Activated gamma-delta T cell (primary cell): Measurements from ENCODE around the gene FREM1.

Experiments used
- DNase-seq: peaks from one replicate; lab custom pipeline; 2025; lab: John Stamatoyannopoulos, UW

Gene FREM1

GRCh38 chr9:14761584-14761983, 148.6 kb downstream of the FREM1 start:
- no peak for DNase-seq

DNA sequence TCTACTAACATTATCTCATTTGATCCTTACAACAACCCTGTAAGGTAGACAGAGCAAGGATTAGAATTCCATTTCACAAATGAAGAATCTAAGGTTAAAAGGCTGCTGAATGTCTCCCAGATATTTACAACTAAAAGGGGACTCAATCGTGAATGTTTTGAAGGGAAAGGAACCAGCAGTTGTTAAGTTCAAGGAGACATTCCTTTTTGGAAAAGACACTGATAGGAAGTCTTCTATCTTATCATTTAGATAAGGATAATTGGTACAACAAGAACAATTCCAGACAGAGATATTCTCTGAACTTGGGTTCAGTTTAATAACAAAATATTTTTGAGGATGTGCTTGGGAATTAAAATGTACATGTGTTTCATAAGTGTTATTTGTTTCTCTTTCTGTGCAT, 150.2 kb downstream of the FREM1 start:
- no peak for DNase-seq

DNA sequence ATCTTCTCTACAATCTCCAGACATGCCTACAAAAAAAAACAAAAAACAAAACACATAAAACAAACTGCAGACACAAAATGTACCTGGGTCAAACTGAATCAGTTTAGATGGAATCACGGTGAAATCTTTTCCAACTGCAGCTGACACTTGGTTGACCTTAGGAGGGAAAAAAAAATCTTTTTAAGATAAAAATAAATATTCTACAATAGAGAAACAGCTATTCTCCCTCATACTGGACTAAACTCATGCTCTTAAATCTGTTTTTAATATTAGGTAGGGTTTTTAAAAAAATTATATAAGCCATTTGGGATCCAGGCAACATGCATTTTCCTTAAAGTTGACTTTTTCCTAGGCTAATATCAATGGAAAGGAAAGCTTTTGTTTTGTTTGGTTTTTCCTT, 153.9 kb downstream of the FREM1 start:
- no peak for DNase-seq

DNA sequence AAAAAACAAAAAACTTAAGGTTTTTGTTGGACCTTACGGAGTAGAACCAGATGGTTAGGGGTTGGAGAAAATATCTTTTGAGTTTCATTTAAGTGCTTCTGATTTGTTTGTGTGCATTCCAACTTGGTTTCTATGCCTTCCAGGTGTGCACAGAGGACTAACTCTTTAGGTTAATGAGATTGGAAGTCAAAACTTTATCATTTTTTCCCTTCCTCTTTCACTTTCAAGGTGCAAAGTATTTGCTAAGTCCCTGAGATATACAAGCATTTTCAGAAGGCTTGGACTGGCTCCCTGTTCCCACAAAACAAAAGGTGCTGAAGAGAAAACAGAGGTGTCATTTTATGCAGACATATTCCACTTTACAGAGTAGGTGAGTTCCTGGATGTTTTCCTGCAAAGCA, 157.4 kb downstream of the FREM1 start:
- no peak for DNase-seq

DNA sequence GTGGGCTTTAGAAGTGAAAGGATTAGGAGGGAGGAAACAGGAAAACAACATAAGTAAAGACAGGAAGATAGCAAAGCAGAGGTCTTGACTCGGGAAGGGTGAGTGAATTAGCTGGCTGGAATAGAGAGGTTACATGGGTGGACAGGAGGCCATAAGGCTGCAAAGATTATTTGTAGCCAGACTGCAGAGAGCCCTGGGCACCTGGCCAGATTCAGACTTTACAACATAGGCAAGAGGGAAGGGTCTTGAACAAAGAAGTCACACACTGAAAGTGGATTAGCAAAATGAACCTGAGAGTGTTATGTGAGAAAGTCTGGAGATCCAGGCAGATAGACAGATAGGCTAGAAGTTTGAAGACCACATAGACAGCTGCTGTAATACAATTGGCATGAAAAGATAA, 158.0 kb downstream of the FREM1 start:
- no peak for DNase-seq

DNA sequence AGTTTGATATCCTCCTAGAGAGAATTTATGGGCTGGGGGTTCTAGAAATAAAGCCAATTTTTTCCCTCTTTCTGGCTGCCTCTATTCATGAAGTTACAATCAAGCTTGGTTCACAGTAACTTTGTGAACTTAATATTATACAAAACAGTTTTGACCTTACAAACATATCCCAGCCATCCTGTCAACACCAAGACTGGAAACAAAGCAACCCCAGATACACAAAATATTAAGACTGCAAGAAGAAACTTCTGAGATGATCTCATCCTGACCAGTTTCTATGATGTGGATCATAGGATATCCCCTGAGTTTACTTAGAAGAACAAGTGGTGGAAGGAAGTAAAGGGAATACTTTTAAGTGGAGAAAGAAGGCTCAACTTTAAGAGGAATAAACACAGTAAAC, 159.4 kb downstream of the FREM1 start:
- DNase-seq, result no peak

- DNase-seq, result no peak
Observed at GRCh38 chr9:14749741-14750211, 160.5 kb downstream of the FREM1 start.

DNA sequence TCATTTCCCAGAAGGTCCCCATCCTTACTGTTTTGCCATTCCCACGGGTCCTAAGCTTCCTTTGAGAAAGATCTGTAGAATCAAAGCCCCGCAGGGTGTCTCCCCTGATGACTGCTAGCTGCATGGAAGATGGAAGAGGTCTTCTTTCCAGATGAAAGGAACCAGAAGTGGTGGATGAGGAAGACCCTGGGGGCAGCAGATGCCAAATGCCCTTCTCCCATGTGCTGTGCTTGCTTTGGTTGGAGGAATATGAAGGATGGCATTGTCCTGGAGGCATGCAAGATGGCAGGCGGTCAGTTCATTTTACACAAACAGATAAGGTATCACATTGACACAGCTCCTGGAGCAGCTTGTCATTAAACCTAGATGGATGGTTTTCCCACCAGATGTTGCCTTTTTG, 161.9 kb downstream of the FREM1 start:
- DNase-seq, result no peak

DNA sequence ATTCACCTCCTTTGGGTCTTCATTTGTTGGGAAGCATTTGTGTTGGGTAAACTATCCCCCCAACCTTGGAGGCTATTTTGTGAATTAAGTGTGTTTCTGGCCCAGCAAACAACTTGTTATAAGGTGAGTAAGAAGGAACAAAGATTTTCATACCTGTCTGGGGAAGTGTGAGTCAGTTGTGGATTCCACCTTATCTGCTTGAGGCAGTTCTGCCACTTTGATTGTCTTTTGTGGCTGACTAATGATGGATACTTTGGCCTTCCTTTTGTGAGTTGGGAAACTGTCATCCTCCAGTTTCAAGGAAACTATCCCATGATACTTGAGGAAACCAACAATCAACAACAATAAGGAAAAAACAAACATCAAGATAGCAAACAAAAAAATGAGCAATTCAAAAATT, 163.1 kb downstream of the FREM1 start:
- no peak for DNase-seq

GRCh38 chr9:14746626-14747025, 163.6 kb downstream of the FREM1 start:
- DNase-seq, result no peak

GRCh38 chr9:14744768-14745167, 165.5 kb downstream of the FREM1 start:
- DNase-seq, result no peak

DNA sequence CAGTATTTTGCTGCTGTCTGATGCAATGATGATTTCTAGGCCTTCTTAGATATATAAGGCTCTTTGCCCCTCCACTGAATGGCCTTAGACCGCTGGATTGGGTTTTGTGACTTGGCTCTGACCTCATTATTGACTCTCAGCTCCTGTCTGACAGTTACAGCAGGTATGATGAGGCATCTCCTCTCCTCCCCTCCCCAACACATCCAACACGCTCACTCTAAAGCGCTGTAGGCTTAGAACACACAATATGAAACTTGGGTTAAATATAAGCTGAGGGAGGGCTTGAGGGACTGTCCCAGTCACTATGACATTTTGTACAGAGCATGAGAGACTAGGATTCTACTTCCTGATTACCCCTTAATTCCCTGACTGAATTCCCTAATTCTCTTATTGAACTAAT, 168.9 kb downstream of the FREM1 start:
- DNase-seq, result no peak

DNA sequence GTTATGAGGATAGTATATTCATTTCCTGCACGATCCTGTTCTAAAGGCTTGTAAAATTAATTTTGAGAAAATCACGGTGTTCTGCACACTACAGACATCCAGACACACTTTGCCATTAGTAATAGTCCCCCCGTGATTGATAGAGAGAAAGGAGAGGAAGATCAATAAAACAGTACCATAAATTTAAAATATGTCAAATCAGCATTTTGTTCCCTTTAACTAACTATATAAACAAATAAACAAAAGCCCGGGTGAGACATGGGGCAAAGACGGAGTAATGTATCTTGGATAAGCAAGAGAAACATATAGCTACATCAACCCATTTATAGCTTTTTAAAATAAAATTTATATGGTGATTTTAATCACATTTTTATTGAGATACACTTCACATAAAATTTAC, 177.1 kb downstream of the FREM1 start:
- no peak for DNase-seq

DNA sequence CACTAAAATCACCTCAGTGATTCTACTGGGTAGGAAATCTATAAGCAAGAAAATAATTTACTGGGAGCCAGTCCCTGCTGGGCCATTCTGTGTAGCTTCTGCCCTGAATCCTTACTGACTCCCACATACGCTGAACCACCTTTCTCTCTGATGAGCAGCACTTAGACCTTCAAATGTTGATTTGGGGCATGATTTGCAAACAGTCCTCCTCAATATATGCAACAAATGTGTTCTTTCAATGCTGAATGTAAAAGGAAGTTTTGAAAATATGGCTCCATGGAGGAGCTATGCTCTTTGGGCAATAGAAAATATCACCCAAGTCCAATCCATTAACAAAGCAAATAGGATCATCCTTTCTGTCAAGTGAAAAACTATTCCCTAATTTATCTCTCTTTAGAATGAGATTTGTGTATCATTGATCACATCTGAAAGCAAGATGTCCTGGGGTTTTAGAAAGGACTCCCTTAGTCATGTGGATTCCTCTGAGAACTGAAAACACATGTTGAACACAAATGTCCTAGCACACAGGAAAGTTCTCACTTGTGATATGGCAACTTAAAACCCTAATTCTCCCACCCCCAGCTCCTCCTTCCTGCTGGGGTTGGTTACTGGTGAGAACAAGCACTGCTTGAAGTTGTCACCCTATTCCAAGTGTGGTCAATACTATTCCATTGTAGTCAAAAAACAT, 178.8 kb downstream of the FREM1 start:
- no peak for DNase-seq

- DNase-seq, result no peak
Observed at GRCh38 chr9:14730461-14730898, 179.7 kb downstream of the FREM1 start.

GRCh38 chr9:14723301-14723700, 186.9 kb downstream of the FREM1 start:
- DNase-seq, result no peak

- no peak for DNase-seq
Observed at GRCh38 chr9:14722391-14723035, 187.7 kb downstream of the FREM1 start, which contains the start of gene CER1. CER1 (minus strand) TSS chr9:14722733; CDS start chr9:14722672, 61 bp downstream.

- DNase-seq, result no peak
Observed at GRCh38 chr9:14719231-14719923, 190.9 kb downstream of the FREM1 start.

- no peak for DNase-seq
Observed at GRCh38 chr9:14715102-14715501, 195.1 kb downstream of the FREM1 start.

- no peak for DNase-seq
Observed at GRCh38 chr9:14713187-14713767, 197.0 kb downstream of the FREM1 start.

DNA sequence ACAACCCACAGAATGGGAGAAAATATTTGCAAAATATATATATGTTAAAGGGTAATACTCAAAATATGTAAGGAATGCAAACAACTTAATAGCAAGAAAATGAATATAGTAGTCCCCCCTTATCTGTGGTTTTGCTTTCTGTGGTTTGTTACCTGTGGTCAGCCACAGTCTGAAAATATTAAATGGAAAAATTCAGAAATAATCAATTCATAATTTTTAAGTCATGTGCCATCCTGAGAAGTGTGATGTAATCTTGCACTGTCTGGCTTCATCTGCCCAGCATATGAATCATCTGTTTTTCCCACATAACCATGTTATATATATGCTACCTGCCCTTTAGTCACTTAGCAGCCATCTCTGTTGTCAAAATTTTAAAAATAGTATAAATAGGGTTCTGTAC, 199.4 kb downstream of the FREM1 start:
- DNase-seq, result no peak

GRCh38 chr9:14706530-14707140, 203.6 kb downstream of the FREM1 start:
- DNase-seq, result no peak
